ENCODE data around the gene SMYD4. TPM values are rescaled to one million over a fixed set of nuclear protein-coding genes. Genes with fewer than 3 reads are reported as not detected.
A peak's percentile ranks its signal among the peaks of the same experiment; 100 is the strongest.
"Not testable (repeated sequence)": the region's sequence is repeated elsewhere in the genome, so short reads cannot be mapped to it uniquely, and the experiment has no call there.

The SMYD4 gene
- total and polyA plus RNA-seq, 5 experiments from 2014 or later, result 10.8 to 41.4 (median 16.9) TPM

- POLR2A ChIA-PET, result interaction anchor here (0.7 to 1.0 kb wide), 3 partner anchors 42 to 181 kb away, joined by 3 read pairs; partner anchors contain the start of gene PRPF8
- peak; percentile 60 to 63 for ATAC-seq
- Mint-ChIP-seq H3K4me3 (no peak overlapping the region), H3K9me3 (no peaks in the 10 kb centered on the region), H3K27me3 (no peaks in the 10 kb centered on the region), H3K4me1 (peaks cover 4 to 17% (median 13%) of the 10 kb centered on the region in 4 donors), H3K36me3 (peaks cover 0 to 37% (median 9%) of the 10 kb centered on the region in 3 donors), H3K27ac (no peak overlapping the region)
- peak; percentile 18 to 74 (median 54) for DNase-seq
Observed at GRCh38 chr17:1865252-1866037, 35.7 kb upstream of the SMYD4 start.

GRCh38 chr17:1861391-1862010 lies 31.8 kb upstream of the SMYD4 start:
- Mint-ChIP-seq H3K27ac (peak overlapping the region in 2 of 10 donors; percentile 40 to 71), H3K9me3 (no peaks in the 10 kb centered on the region), H3K36me3 (peaks cover 0 to 46% (median 6%) of the 10 kb centered on the region in 3 donors), H3K4me1 (peaks cover 0 to under 1% (median 0%) of the 10 kb centered on the region in 4 donors), H3K4me3 (no peak overlapping the region), H3K27me3 (no peaks in the 10 kb centered on the region)
- POLR2A ChIA-PET, result no interaction called here
- ATAC-seq (no peak), DNase-seq (no peak)

GRCh38 chr17:1860978-1861377 lies 31.3 kb upstream of the SMYD4 start:
- H3K27me3 Mint-ChIP-seq, result no peaks in the 10 kb centered on the region
- H3K27ac Mint-ChIP-seq, result peak overlapping the region in 4 of 10 donors; percentile 12 to 85 (median 56)
- POLR2A ChIA-PET, result interaction anchor here (0.5 kb wide), 1 partner anchor 157 kb away, joined by 3 read pairs; no protein-coding TSS in a partner anchor

GRCh38 chr17:1856462-1856861 lies 26.8 kb upstream of the SMYD4 start:
- H3K4me1 Mint-ChIP-seq, ATAC-seq, DNase-seq, H3K27ac Mint-ChIP-seq, H3K9me3 Mint-ChIP-seq, H3K4me3 Mint-ChIP-seq, H3K27me3 Mint-ChIP-seq: not testable (repeated sequence)
- peaks cover 0 to 78% (median 19%) of the 10 kb centered on the region in 3 donors for H3K36me3 Mint-ChIP-seq
- POLR2A ChIA-PET, result interaction anchor here (0.6 to 0.7 kb wide), 4 partner anchors 135 to 175 kb away, joined by 3 to 6 read pairs (median 4); no protein-coding TSS in a partner anchor

More at GRCh38 chr17:1860978-1861377, 31.3 kb upstream of the SMYD4 start:
- DNase-seq, result no peak
- Mint-ChIP-seq H3K9me3 (no peaks in the 10 kb centered on the region), H3K4me1 (no peaks in the 10 kb centered on the region), H3K4me3 (no peak overlapping the region), H3K36me3 (peaks cover 0 to 48% (median 6%) of the 10 kb centered on the region in 3 donors)
- no peak for ATAC-seq

- Mint-ChIP-seq H3K36me3 (peaks cover 0 to 81% (median 16%) of the 10 kb centered on the region in 3 donors), H3K27ac (peak overlapping the region in 1 of 10 donors; percentile 20), H3K27me3 (no peaks in the 10 kb centered on the region), H3K4me1 (peaks cover 0 to 8% (median 3%) of the 10 kb centered on the region in 4 donors), H3K9me3 (no peaks in the 10 kb centered on the region), H3K4me3 (no peak overlapping the region)
- ATAC-seq, result no peak
- POLR2A ChIA-PET, result interaction anchor here (0.6 kb wide), 1 partner anchor 33 kb away, joined by 6 read pairs; no protein-coding TSS in a partner anchor
- DNase-seq, result no peak
Observed at GRCh38 chr17:1853698-1854097, 24.0 kb upstream of the SMYD4 start.

- H3K27ac Mint-ChIP-seq, result peak overlapping the region in 8 of 10 donors; percentile 22 to 76 (median 49)
- no peak for DNase-seq
- ATAC-seq, result no peak
Observed at GRCh38 chr17:1852327-1852726, 22.6 kb upstream of the SMYD4 start.

GRCh38 chr17:1847191-1847590 lies 17.5 kb upstream of the SMYD4 start:
- Mint-ChIP-seq H3K27ac (peak overlapping the region in 1 of 10 donors; percentile 37), H3K4me1 (peaks cover 0 to 9% (median 2%) of the 10 kb centered on the region in 4 donors), H3K4me3 (no peak overlapping the region), H3K36me3 (peaks cover 0 to 93% (median 18%) of the 10 kb centered on the region in 3 donors), H3K9me3 (no peaks in the 10 kb centered on the region), H3K27me3 (no peaks in the 10 kb centered on the region)
- DNase-seq, result no peak
- POLR2A ChIA-PET, result interaction anchor here (0.6 kb wide), 1 partner anchor 53 kb away, joined by 4 read pairs; no protein-coding TSS in a partner anchor
- ATAC-seq, result no peak

More at GRCh38 chr17:1852327-1852726, 22.6 kb upstream of the SMYD4 start:
- POLR2A ChIA-PET, result no interaction called here
- Mint-ChIP-seq H3K9me3 (no peaks in the 10 kb centered on the region), H3K4me1 (peaks cover 0 to 8% (median 3%) of the 10 kb centered on the region in 4 donors), H3K27me3 (no peaks in the 10 kb centered on the region), H3K4me3 (no peak overlapping the region), H3K36me3 (peaks cover 0 to 86% (median 16%) of the 10 kb centered on the region in 3 donors)

GRCh38 chr17:1843947-1844346 lies 14.2 kb upstream of the SMYD4 start:
- POLR2A ChIA-PET, result interaction anchor here (0.6 kb wide), 1 partner anchor 36 kb away, joined by 3 read pairs; no protein-coding TSS in a partner anchor

GRCh38 chr17:1839516-1839915 lies 9.8 kb upstream of the SMYD4 start:
- Mint-ChIP-seq H3K27ac (peak overlapping the region in 1 of 10 donors; percentile 19), H3K4me1 (peaks cover 16 to 30% (median 22%) of the 10 kb centered on the region in 4 donors), H3K9me3 (no peaks in the 10 kb centered on the region), H3K27me3 (no peaks in the 10 kb centered on the region), H3K36me3 (peaks cover 0 to 66% (median 14%) of the 10 kb centered on the region in 3 donors), H3K4me3 (no peak overlapping the region)
- no peak for DNase-seq
- POLR2A ChIA-PET, result interaction anchor here (0.7 kb wide), 1 partner anchor 493 kb away, joined by 7 read pairs; no protein-coding TSS in a partner anchor
- ATAC-seq, result no peak

More at GRCh38 chr17:1843947-1844346, 14.2 kb upstream of the SMYD4 start:
- H3K4me3 Mint-ChIP-seq, result no peak overlapping the region
- no peaks in the 10 kb centered on the region for H3K27me3 Mint-ChIP-seq
- H3K36me3 Mint-ChIP-seq, result peaks cover 0 to 80% (median 13%) of the 10 kb centered on the region in 3 donors
- ATAC-seq, result no peak
- DNase-seq, result no peak
- H3K4me1 Mint-ChIP-seq, result peaks cover 3 to 8% (median 7%) of the 10 kb centered on the region in 4 donors
- H3K27ac Mint-ChIP-seq, result no peak overlapping the region
- H3K9me3 Mint-ChIP-seq, result no peaks in the 10 kb centered on the region

- POLR2A ChIA-PET, result interaction anchor here (1.2 kb wide), 1 partner anchor 11 kb away, joined by 3 read pairs; no protein-coding TSS in a partner anchor
- Mint-ChIP-seq H3K36me3 (peaks cover 0 to 56% (median 7%) of the 10 kb centered on the region in 3 donors), H3K27me3 (no peaks in the 10 kb centered on the region), H3K27ac (peak overlapping the region in 7 of 10 donors; percentile 4 to 78 (median 28)), H3K4me1 (peaks cover 22 to 62% (median 48%) of the 10 kb centered on the region in 4 donors), H3K4me3 (peak overlapping the region in 2 of 10 donors; percentile 4 to 22), H3K9me3 (no peaks in the 10 kb centered on the region)
- DNase-seq (no peak), ATAC-seq (no peak)
Observed at GRCh38 chr17:1834380-1835149, 4.9 kb upstream of the SMYD4 start.

GRCh38 chr17:1830288-1830687 lies 586 bp upstream of the SMYD4 start:
- peak overlapping the region; percentile 89 to 99 (median 97) for H3K4me3 Mint-ChIP-seq
- H3K9me3 Mint-ChIP-seq, result no peaks in the 10 kb centered on the region
- POLR2A ChIA-PET, result interaction anchor here (0.6 to 1.8 kb wide), 11 partner anchors 16 to 201 kb away, joined by 3 to 18 read pairs (median 4); partner anchors contain the start of gene WDR81
- no peaks in the 10 kb centered on the region for H3K27me3 Mint-ChIP-seq
- peaks cover 0 to 50% (median 4%) of the 10 kb centered on the region in 3 donors for H3K36me3 Mint-ChIP-seq
- peak in 7 of 10 donors; percentile 3 to 46 (median 27) for DNase-seq
- peak; percentile 5 to 12 for ATAC-seq
- H3K4me1 Mint-ChIP-seq, result peaks cover 21 to 72% (median 61%) of the 10 kb centered on the region in 4 donors
- H3K27ac Mint-ChIP-seq, result peak overlapping the region; percentile 54 to 98 (median 94)
